Activated CD4-positive, alpha-beta T cell treated with anti-CD3 and anti-CD28 coated beads for 24 hours (primary cell): ENCODE measurements around the gene OLFML1.
"Not testable (repeated sequence)": the region's sequence is repeated elsewhere in the genome, so short reads cannot be mapped to it uniquely, and the experiment has no call there.

Source experiments
- DNase-seq, 2 donors: peaks; one replicate each; pipeline ENCODE4 v3.0.0-alpha.2; 2020; ENCODE audit warnings: low read depth in 2 of 2

OLFML1 gene

DNA sequence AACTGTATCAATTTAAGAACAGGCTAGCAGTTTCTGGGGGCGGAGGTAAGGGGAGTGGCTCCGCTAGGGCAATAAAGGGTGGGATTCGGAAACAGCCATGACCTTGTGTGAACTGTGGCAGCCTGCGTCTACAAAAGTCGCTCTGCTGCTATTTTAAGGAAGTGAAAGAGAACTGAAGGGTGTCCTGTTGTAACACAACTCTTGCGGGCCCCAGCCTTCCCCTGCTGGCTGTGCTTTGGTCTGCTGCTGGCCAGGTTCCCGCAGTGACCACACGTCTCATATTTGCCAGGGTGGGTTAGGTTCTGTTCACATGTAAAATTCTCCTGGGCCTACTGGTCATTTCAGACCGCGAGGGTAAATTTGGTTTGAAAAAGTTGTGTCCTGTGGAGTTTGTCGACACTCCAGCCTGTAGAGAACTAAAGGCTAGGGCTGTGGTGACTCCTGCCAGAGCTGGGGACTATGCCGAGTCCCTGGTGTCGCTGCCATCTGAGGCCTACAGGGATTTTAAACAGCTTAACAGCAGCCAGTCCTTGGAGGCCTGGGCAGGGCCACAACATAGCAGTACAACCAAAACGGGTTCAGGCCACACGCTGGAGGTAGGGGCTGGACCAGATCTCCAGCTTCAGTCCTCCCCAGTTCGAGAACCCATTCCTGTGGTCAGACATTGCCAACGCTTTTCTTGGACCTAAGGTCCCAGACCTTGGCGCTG, 27.4 kb downstream of the OLFML1 start:
- DNase-seq: no peak

DNA sequence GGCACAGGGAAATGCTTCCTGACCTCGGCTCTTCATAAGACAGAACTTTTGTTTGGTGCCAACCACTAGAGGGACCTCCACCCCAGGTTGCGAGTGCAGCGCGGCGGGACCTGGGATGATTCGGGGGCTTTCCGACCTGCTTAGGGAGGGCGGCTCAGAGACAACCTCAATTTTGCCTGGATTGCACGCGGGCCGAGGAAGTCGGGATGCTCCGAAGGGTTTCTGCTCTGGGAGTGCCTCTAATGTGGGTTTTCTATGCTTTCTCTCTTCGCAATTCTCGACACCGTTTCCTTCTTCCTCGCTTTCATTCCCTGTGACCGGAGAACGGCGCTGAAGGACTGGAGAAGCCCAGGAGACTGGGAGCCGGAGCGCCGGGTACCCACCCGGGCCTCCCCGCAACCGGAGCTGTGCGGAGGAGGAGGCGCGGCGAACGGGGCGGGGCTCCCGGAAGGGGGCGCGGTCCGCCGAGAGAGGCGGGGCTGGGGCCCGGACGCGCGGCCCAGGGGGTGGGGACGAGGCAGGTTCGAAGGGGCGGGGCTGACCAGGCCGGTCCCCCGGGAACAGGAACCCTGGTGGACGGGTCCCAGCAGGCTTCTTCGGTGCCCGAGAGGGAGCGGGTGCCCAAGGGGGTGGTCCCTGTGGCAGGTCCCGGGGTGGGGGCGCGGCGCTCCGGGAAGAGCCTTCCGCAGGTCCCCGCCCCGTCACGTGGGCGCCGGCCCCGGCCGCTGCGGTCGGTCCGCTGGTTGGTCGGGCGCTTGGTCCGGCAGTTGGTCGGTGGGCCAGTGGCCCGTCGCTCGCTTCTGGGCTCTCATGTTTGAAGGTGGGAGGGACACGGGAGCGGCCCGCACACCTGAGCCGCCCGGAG, 28.2 kb downstream of the OLFML1 start, which contains the start of gene PPFIBP2:
Gene PPFIBP2 (plus strand): TSS at position 766 of the 865 bp plus-strand sequence. CDS start 35,477 bp downstream, outside the sequence.
- DNase-seq: peak; percentile 72 to 77

DNA sequence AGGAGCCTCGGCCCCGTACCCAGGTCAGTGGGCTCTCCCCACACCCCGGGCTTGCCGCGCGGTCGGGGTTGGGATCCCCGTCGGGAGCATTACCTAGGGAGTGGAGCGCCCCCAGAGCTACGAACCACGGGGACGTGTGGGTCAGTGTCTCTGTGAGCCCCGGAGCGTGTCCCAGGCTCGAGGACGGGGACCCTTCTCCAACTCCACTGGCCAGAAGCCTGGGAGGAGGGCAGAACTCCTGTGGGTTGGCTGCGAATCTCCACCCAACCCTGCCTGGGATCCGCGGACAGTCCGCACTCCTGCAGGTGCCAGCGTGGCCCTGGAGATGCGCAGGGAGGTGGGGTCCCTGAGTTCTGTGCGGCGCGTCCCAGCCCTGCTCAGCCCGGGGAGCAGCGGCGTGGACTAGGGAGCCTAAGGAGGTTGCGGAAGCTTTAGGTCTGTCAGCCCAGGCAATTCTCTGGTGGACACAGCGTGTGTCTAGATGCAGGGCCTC, 28.8 kb downstream of the OLFML1 start:
- DNase-seq: no peak

DNA sequence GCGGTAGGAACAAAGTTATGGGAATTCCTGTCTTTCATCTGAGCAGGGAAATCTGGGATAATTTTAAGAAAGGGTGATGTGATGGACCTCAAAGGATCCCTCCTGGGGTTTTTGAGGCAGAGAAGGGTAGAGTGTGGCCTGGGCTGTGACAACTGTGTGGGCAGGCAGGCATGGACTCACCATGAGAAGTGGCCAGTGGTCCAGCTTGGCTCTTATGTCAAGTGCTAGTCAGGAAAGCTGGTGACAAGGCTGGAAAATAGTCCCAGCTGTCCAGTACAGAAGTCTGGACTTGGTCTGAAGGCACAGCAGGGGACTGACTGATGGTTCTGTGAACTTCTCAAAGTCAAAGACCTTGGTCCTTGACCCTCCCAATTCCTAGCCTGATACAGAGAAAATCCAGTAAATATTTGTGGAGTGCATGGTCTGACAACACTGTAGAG, 30.2 kb downstream of the OLFML1 start:
- no peak for DNase-seq

DNA sequence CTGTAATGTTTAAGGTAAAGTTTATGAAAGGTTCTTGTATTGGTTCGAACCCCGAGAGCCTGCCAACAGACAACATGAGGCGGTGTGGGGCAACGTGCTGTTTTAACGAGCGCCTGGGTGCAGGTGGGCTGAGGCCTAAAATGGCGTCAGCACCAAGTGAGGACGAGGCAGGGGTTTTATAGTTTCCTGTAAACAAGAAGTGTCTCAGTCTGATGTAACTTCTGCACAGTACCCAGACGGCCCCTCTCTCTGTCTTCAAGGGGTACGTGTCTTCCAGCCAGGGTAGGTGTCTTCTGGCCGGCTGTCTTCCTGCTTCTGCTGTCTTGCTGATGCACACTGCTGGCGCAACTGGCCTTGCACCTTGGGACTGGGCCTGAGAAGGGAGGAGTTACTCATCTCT, 31.2 kb downstream of the OLFML1 start:
- DNase-seq: no peak

DNA sequence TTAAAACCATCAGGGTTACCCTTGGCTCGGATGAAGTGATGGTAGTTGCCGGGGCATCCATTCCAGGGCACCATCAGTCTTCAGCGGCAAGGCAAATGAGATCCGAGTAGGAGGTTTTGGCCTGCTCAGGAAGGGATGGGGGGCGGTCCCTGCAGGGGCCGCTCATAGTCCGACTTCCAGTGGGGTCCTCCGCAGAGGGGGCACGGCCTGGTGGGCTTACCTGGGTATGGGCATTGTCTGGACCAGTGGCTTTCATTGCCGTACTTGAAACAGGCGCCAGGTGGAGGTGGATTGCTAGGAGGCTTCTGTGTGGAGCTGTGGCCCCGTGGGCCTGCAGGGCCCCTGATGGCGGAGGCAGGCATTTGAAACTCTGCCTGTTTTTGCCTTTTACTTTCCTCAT, 32.4 kb downstream of the OLFML1 start:
- DNase-seq: not testable (repeated sequence)

DNA sequence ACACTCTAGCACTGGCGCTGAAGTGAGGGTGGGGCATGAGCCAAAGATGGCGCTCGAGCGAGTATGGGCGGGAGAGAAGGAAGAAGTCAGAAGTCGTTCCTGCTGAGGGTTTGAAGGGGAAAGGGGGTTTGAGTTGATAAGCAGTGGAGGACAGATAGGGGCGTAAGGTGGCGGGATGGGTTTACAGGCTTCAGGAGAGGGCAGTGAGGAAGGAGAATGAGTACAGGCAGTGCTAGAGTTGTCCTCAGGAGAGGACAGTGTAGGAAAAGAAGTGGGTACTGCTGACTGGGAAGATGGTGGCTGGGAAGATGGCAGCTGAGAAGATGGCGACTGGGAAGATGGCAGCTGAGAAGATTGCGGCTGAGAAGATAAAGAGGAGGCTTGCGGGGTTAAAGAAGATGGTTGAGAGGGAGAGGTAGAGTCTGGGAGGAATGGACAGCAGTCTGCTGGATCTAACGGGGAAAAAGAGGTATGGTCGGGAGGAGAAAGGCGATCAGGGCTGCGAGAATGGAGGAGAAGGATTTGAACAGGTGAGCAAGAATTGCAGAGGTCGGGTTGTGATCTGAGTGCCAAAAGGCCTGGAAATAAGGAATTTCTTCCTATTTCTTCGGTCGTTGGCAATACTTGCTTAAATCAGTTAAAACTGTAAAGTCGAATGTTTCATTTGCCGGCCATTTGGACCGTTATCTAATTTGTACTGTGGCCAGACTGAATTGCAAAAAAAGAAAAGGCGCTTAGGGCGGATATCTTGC, 33.7 kb downstream of the OLFML1 start:
- no peak for DNase-seq

DNA sequence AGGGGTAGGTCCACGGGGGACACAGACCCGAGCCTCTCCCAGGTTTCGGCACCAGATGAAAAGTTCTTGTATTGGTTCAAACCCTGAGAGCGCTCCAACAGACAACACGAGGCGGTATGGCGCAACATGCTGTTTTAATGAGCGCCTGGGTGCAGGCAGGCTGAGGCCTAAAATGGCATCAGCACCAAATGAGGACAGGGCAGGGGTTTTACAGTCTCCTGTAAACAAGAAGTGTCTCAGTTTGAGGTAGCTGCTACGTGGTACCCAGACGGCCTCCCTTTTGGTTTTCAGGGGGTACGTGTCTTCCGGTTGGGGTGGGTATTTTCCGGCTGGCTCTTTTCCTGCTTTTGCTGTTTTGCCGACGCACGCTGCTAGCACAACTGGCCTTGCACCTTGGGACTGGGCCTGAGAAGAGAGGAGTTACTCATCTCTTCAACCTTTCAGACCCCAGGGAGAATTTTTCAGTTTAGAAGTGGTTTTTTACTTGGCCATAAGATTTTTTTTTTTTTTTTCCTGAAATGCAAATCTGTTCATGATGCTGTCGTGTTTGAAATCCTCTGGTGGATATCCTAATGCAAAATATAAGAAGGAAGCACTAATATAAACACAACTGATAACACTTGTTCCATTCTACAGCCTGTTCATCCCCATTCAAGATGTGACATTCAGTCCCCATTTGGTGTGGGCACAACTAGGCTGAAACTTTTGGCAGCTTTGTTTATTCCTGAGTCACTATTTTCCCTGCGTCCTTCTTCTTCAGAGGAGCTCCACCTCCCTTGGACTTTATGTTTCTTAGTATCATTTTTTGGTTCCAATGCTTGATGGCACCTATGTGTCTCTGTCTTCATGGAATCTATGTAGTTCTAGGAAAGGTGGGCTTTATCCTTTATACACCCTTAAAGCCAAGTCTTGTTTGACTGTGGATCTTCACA, 35.0 kb downstream of the OLFML1 start:
- no peak for DNase-seq

DNA sequence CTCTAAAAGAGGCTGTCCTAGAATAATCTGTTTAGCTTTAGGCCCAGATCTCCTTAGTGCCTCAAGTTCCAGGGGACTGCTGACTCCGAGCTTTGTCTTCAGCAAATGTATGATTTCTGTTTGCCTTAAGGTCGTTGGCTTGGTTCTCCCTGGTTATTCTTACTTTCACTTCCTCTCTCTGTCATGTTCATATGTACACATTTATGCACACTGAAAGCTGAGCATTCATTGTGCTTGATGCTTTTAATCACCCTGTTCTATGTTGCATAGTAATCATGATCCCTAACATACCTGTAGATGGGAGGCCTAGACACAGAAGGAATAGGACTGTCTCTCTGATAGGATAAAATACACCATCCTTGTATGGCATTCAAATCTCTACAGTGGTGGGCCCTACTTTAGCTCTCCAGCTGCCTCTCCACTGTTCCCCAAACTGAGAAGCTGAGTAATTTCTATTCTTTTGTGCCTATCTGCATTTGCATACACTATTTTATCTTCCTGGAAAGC, 35.7 kb downstream of the OLFML1 start:
- DNase-seq: no peak

DNA sequence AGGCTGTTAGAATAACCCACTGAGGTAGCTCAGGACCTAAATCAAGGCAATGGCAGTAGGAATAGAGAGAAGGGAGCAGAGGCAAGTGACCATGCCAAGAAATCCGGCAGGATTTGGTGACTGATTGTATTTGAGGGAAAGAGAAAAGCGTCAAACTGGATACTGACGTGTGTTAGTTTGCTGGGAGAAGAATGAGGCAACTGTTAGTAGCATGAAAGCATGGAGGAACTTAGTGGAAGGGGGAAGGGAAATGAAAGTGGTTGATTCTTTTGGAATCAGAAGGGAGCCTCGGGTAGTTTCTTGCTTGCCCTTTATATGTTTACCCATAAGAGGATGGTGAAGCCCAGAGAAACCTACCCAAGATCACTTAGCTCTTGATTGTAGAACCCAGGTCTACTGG, 36.8 kb downstream of the OLFML1 start:
- no peak for DNase-seq

DNA sequence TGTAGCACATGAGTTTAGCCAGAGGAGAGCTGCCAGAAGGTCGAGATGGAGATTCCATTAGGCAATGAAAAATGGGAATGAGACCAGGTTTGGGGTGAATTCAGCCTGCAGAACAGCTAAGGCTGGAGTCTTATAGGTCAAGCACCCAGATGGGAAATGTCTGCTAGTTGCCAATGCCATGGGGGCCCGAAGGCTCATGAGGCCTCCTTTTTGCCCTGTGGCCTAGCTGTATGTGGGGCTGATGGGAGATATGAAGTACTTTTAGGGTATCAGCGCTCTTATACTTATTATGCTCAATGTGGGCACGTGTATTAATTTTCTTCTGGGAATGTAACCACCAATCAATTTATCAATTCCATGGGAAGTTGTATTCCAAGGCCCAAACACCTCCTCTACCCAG, 37.2 kb downstream of the OLFML1 start:
- no peak for DNase-seq

DNA sequence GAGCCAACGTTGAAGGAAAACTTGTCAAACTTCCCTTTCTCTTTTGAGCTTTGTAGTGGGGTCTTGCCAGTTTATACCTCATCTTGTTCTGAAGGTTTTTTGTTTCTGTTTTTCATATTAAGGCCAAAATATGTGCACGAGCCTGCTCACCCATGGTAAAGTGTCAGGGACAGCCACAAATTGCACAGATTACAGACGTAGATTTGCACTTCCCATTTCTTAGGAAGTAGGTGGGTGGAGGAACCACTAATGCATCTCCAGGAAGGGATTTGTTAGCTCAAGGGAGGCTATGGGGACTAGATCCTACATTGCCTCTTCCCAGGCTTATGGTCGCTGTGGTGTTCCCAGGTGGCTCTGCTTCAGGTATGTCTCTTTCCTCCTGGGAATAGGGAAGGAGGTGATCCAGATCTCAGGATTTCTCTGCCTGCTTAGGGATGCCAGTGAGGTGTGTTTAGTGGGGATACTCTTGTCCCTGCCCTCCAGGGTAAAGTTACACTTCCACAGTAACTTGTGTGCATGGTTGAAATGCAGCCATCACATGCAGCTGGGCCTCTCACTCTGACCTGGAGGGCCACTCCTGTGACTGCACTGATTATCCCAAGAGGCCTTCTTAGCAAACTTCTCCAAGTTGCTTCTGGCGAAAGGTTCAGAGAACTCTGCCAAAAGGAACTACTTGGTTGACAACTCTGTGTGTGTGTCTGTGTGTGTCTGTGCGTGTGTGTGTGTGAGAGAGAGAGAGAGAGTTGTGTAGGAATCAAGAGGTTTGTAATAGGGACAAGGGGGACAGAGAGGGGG, 38.3 kb downstream of the OLFML1 start:
- DNase-seq: no peak

DNA sequence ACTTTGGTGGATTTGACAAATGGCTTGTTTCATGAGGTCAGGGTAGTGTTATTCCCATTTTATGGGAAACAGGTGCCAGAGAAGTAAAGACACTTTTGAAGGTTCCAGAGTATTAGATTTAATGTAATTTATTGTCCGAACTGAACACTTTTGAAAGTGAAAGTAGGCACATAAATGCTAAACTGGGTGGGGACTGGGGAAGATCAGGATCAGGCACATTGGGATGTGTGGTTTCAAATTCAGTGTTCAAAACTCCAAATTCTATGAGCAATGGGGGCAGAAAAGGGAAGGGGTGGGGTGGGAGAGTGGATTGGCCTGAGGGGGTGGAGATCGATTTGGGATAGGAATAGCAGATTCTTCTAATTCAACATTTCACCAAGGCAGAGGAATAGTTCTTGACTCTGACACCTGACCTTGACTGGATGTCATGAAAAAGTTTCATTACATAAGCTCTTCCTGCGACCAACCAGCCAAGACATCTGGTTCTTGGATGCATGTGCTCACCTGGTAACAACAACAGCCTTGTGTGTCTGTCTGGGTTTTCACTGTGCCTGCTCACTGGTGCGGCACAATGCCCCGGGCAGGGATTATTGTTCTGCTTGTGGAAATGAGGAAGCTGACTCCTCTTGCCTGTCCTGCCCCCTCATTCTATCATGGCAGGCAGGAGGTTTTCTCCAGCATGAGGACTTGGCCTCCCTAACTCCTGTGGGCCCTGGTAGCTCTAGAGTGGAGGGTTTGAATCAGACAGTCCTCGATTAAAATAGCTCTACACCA, 39.3 kb downstream of the OLFML1 start:
- DNase-seq: no peak

DNA sequence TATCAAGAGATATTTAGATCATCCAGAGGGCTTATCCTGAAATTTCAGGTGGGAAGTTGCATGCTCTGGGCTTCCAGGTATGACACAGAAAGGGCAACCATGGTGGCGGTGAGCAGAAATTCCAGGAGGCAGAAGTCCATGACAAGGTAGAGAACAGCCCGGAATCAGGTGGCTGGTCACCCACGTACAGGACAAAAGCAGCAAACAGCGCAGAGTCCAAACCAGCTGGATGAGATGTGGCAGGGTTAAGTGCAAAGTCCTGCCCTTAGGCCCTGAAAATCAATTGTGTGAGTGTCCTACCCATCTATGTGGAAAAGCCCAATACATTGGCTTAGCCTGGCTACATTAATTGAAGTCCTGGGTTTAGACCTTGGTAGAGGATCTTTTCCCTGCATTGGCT, 40.1 kb downstream of the OLFML1 start:
- no peak for DNase-seq

DNA sequence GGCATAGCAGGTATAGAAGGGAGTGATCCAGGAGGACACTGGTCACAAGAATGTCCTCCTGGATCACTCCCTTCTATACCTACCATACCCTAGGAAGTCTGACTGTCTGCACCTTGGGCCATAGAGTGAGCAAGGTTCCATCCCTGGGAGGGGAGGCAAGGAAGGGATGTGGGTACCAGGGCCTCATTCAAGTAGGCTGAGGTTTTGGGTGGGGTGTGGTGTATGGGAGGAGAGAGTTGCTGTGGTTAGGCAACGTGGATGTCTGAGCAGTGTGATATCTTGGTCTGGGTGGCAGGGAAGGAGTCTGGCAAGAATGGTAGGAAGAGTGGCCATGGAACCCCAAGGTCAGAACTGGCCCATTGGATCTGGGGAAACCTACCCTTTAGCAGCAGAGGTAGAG, 41.7 kb downstream of the OLFML1 start:
- no peak for DNase-seq

DNA sequence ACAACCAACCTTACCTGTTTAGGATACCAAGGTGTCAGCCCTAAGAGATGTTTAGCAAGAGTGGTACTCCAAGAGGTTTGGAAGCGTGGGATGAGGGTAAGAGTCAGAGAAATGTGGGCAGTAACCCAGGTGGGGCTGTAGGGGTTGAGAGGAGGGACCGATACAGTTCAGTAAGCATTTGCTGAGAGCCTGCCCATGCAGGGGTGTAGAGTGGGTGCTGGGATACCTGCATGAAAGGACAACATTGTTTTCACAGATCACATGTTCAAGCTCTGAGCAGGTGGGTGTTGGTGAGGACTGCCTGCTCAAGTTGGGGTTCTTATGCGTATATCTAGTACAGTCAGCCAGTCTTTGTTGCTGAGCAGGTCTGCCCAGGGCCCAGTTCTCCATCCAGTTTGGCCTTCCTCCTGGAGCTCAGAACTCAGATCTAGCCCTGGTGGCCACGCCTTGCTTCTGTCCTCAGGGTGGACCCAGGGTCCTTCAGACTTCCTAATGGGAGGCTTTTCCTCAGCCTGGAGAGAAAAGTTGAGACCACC, 43.3 kb downstream of the OLFML1 start:
- no peak for DNase-seq

DNA sequence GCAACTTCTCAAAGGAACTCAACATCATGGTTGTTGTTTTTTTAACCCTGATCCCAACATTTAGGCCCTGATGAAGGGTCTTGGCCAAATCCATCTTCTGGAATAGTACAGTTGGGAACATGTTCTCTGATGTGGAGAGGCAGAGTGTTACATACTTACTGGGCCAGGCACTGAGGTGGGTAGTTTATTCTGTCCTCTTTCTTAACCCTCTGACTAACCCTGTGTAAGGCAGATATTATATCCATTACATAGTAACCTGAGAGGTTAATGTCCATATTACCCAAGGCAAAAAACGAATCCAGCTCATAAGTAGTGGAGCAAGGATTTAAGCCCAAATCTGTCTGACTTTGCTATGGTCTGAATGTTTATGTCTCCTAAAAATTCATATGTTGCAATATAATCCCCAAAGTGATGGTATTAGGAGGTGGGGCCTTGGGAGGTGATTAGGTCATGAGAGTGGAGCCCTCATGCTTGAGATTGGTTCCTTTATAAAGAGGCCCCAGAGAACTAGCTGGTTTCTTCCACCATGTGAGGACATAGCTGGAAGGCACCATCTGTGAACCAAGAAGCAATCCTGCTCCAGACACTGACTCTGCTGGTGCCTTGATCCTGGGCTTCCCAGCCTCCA, 44.8 kb downstream of the OLFML1 start:
- DNase-seq: no peak

DNA sequence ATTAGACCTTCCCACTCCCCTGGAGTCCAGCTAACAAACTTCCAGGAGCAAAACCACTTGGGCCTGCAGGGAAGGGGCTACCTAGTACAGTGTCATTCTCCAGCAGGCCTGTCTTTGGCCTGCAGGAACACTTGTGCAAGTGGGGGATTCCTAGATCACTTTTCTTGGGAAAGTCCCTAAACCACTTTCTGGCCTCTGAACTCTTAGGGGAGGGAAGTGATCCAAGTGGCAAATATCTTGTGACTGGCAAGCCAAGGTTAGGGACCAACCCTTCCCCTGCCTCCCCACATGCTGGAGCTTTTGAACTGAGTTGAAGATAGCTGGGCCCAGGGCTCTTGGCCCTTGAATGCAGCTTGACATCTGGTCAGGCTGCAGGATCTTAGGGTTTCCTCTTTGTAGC, 45.7 kb downstream of the OLFML1 start:
- no peak for DNase-seq
